DOHH2 (cell line): ENCODE data around the gene PSMB5.

Source experiments
- CTCF ChIP-seq: fragments of 200-600 bp; sonication (generic); IDR thresholded peaks from one replicate; pipeline ENCODE4 v1.5.1; 2014; ENCODE audit warnings: antibody characterized with exemption, mild to moderate bottlenecking, low read depth, low read length; ENCODE audit not compliant: poor library complexity, severe bottlenecking
- EZH2phosphoT487 ChIP-seq: fragments of 200-600 bp; sonication (generic); IDR thresholded peaks from 2 replicates; pipeline ENCODE4 v1.6.1; 2017; ENCODE audit warnings: borderline replicate concordance, mild to moderate bottlenecking, antibody characterized with exemption, low read length, moderate library complexity, mixed read lengths

- no peak for TF ChIP-seq CTCF
- no peak for TF ChIP-seq EZH2phosphoT487
Measured at GRCh38 chr14:23071244-23071920, 36.7 kb upstream of the PSMB5 start.
